Endothelial cell (in vitro differentiated cells): ENCODE data around the gene MRPL38. TPM values are rescaled to one million over a fixed set of nuclear protein-coding genes. Genes with fewer than 3 reads are reported as not detected.
A peak's percentile ranks its signal among the peaks of the same experiment; 100 is the strongest.

Source experiments
- DNase-seq: peaks from one replicate; pipeline ENCODE4 v3.0.0; 2021; ENCODE audit warnings: low spot score
- H3K27ac Mint-ChIP-seq: one replicate; pipeline ENCODE4 v1.8.0; 2021; ENCODE audit warnings: mixed read lengths, inconsistent platforms; ENCODE audit not compliant: unreplicated experiment
- H3K27me3 Mint-ChIP-seq: one replicate; pipeline ENCODE4 v1.8.0; 2021; ENCODE audit warnings: mild to moderate bottlenecking, moderate library complexity, mixed read lengths, inconsistent platforms; ENCODE audit not compliant: unreplicated experiment
- H3K36me3 Mint-ChIP-seq: one replicate; pipeline ENCODE4 v1.8.0; 2021; ENCODE audit warnings: mild to moderate bottlenecking, low read depth, mixed read lengths, inconsistent platforms; ENCODE audit not compliant: unreplicated experiment
- H3K4me1 Mint-ChIP-seq: one replicate; pipeline ENCODE4 v1.8.0; 2021; ENCODE audit warnings: mild to moderate bottlenecking, mixed read lengths, inconsistent platforms; ENCODE audit not compliant: unreplicated experiment
- H3K4me3 Mint-ChIP-seq: one replicate; pipeline ENCODE4 v1.8.0; 2021; ENCODE audit warnings: mild to moderate bottlenecking, mixed read lengths, inconsistent platforms; ENCODE audit not compliant: unreplicated experiment
- H3K9me3 Mint-ChIP-seq: one replicate; pipeline ENCODE4 v1.8.0; 2021; ENCODE audit warnings: mixed read lengths, inconsistent platforms; ENCODE audit not compliant: unreplicated experiment
- total RNA-seq: library from RNA; stranded (reverse); fragmentation: NEBNext Ultra II Directional; extraction: Animal tissue kit (Norgen Biotek cat#: 25700); gene quantifications from one replicate; pipeline ENCODE4 v1.2.1, GENCODE V29; 2021; ENCODE audit not compliant: unreplicated experiment
- TF ChIP-seq, protein P1 (sequence below): fragments of 200-600 bp; sonication (generic); IDR thresholded peaks from one replicate; pipeline ENCODE4 v1.5.0; 2021; ENCODE audit warnings: antibody characterized with exemption; ENCODE audit not compliant: unreplicated experiment

MRPL38 gene
- total RNA-seq, 1 donor from 2014 or later, result 78.2 TPM

DNA sequence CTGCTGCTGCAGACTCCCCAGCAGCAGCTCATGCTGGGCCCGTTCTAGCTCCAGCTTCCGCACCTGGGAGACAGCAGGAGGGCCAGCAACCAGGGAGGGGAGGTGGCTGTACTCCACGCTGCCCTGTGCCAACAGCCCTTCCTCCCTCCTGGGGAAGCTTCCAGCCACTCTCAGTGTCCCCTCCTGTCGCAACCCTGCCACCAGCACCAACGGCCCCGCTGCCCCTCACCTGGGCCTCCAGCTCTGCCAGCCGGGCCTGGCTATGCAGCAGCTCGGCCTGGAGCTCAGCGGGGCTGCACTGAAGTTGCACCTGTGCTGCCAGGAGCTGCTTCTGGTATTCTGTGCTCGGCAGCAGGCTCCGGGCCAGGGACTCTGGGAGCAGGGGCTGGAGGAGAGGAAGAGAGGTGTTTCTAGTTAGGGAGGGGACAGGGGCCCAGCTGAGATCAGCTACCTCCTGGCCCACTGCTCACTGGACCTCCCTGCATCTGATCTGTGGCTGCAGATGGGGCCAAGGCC lies 15.4 kb upstream of the MRPL38 start:
- peaks cover 3% of the 10 kb centered on the region for H3K4me1 Mint-ChIP-seq
- no peak overlapping the region for H3K4me3 Mint-ChIP-seq
- peaks cover 4% of the 10 kb centered on the region for H3K36me3 Mint-ChIP-seq
- TF ChIP-seq, protein P1, sequence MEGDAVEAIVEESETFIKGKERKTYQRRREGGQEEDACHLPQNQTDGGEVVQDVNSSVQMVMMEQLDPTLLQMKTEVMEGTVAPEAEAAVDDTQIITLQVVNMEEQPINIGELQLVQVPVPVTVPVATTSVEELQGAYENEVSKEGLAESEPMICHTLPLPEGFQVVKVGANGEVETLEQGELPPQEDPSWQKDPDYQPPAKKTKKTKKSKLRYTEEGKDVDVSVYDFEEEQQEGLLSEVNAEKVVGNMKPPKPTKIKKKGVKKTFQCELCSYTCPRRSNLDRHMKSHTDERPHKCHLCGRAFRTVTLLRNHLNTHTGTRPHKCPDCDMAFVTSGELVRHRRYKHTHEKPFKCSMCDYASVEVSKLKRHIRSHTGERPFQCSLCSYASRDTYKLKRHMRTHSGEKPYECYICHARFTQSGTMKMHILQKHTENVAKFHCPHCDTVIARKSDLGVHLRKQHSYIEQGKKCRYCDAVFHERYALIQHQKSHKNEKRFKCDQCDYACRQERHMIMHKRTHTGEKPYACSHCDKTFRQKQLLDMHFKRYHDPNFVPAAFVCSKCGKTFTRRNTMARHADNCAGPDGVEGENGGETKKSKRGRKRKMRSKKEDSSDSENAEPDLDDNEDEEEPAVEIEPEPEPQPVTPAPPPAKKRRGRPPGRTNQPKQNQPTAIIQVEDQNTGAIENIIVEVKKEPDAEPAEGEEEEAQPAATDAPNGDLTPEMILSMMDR, result no peak
- peaks cover 6% of the 10 kb centered on the region for H3K27me3 Mint-ChIP-seq
- no peak overlapping the region for H3K27ac Mint-ChIP-seq
- no peaks in the 10 kb centered on the region for H3K9me3 Mint-ChIP-seq
- no peak for DNase-seq

DNA sequence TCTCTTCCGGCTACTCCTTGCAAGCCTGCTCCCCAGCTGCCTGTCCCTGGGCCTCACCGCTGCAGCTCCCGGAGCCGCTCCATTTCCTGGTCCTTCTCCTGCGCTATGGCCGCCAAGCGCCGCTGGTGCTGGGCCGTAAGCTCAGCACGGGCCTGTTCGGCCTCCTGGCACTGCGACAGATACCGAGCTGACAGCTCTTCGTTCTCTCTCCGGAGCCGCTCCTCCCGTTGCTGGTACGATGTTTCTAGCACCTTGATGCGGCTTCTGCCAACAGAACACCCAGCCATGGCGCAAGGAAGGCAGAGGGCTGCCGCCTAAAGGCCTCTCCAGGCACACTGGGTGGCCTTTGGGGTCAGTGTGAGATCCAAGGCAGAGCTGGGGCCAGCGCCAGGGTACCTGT lies 14.9 kb upstream of the MRPL38 start:
- H3K27ac Mint-ChIP-seq, result no peak overlapping the region
- H3K4me1 Mint-ChIP-seq, result peaks cover 3% of the 10 kb centered on the region
- peaks cover 6% of the 10 kb centered on the region for H3K27me3 Mint-ChIP-seq
- no peaks in the 10 kb centered on the region for H3K9me3 Mint-ChIP-seq
- H3K36me3 Mint-ChIP-seq, result peaks cover 4% of the 10 kb centered on the region
- DNase-seq, result no peak
- no peak overlapping the region for H3K4me3 Mint-ChIP-seq
- TF ChIP-seq, protein P1, result no peak

DNA sequence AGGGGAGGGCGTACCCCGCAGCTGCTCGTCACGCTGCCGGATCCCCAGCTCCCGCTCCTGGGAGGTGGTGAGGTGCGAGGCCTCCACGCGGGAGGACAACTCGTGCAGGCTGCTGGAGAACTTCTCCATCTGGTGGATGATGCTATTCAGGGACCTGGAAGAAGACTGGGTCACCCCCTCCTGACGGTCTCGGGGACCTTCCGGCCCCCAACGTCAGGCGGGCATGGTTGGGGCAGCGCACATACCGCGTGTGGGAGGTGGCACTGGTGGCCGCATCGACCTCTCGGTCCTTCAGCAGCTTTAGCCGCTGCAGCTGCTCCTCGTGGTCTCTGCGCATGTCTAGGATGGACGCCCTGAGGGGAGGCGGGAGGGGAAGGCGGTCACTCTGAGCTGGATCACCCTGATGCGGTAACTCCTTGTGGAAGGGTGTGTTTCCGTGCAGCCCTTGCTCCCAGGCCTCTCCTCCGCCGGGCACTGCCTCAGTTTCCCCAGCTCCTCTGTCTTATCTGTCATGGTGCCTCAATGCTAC lies 13.3 kb upstream of the MRPL38 start:
- TF ChIP-seq, protein P1, result no peak
- DNase-seq, result no peak
- H3K27ac Mint-ChIP-seq, result no peak overlapping the region
- no peaks in the 10 kb centered on the region for H3K9me3 Mint-ChIP-seq
- H3K27me3 Mint-ChIP-seq, result peaks cover 6% of the 10 kb centered on the region
- peaks cover 3% of the 10 kb centered on the region for H3K4me1 Mint-ChIP-seq
- peaks cover 4% of the 10 kb centered on the region for H3K36me3 Mint-ChIP-seq
- H3K4me3 Mint-ChIP-seq, result no peak overlapping the region

DNA sequence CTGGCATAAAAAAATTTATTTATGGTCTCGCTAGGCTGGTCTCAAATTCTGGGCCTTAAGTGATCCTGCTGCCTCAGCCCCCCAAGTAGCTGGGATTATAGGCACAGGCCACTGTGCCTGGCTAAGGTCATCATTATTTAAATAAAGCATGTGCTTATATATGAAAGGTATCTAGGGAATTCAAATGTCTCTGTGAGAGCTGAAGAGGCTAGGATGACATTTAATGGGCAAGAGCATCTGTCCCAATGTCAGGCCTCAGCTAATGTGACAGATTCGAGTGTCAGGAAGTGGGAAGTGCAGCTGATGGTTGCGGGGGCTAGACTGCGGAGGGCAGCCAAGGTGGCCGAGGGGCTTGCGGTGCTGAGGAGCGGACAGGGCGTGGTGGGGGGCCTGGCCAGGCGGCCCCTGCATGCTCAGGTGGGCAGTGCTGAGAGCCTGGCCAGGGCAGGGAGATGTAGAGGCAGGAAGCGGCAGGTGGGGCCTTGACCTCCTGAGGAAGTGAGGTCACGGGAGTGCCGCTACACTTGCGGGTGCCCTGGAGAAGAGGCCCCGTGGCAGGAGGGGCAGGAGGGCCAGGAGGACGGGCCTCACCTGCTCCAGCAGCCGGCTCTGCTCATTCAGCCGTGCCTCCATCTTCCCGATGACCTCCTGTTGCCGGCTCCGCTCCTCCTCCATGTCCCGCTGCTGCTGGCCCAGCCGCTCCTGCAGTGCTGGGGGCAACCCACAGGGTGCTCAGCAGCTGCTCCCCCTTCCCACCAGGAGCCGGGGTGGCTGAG lies 12.6 kb upstream of the MRPL38 start:
- no peak overlapping the region for H3K27ac Mint-ChIP-seq
- peak overlapping the region; percentile 66 for H3K4me3 Mint-ChIP-seq
- no peak for DNase-seq
- TF ChIP-seq, protein P1, result no peak
- H3K27me3 Mint-ChIP-seq, result peaks cover 6% of the 10 kb centered on the region
- H3K9me3 Mint-ChIP-seq, result no peaks in the 10 kb centered on the region
- peaks cover 3% of the 10 kb centered on the region for H3K4me1 Mint-ChIP-seq
- peaks cover 4% of the 10 kb centered on the region for H3K36me3 Mint-ChIP-seq

DNA sequence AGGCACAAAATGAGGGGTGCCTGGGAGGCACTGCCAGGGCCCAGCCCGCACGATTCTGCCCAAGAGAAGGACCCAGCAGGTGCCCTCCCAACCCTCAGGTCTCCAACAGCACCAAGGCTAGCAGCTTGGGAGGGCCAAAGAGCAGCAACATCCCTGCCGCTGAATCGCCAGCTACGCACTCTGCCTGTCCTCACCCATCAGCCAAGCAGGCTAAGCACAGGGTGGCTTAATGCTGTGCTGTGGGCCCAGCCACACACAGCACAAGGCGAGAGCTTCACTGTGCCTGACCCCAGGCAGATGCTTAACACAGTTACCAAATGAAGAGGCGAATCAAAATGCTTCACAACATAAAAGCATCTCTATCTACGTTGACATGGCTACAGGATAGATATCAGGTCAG lies 10.6 kb upstream of the MRPL38 start:
- Mint-ChIP-seq H3K36me3 (peaks cover 4% of the 10 kb centered on the region), H3K9me3 (no peaks in the 10 kb centered on the region), H3K27me3 (peaks cover 3% of the 10 kb centered on the region), H3K4me3 (no peak overlapping the region), H3K4me1 (peaks cover 3% of the 10 kb centered on the region), H3K27ac (no peak overlapping the region)
- DNase-seq, result no peak
- TF ChIP-seq, protein P1, result no peak
